ENCODE measurements around the gene ATP6V1G1. TPM values are rescaled to one million over a fixed set of nuclear protein-coding genes. Genes with fewer than 3 reads are reported as not detected.

The ATP6V1G1 gene
- total RNA-seq, 1 experiment from 2014 or later: 87.1 TPM

GRCh38 chr9:114590328-114590727, 2.8 kb downstream of the ATP6V1G1 start:
- peaks cover 37% of the 10 kb centered on the region for H3K4me1 Mint-ChIP-seq (ENCODE audit: insufficient read depth, unreplicated experiment)
- no peak for DNase-seq (ENCODE audit: unreplicated experiment)
- H3K27me3 Mint-ChIP-seq (ENCODE audit: insufficient read depth, unreplicated experiment): no peaks in the 10 kb centered on the region
- no TSS peak for BruUV-seq (replicated peaks)
- peaks cover 61% of the 10 kb centered on the region for H3K36me3 Mint-ChIP-seq (ENCODE audit: insufficient read depth, unreplicated experiment)
- no peaks in the 10 kb centered on the region for H3K9me3 Mint-ChIP-seq (ENCODE audit: unreplicated experiment)
- ChIA-PET POLR2A (interaction anchor here (0.8 to 3.2 kb wide), 4 partner anchors 10 to 63 kb away, joined by 3 to 27 read pairs (median 10); partner anchors contain the start of gene TMEM268), CTCF (interaction anchor here (0.6 to 0.9 kb wide), 3 partner anchors 12 to 72 kb away, joined by 3 to 6 read pairs (median 3); no protein-coding TSS in a partner anchor)
- no peak overlapping the region for H3K27ac Mint-ChIP-seq (ENCODE audit: low read depth, unreplicated experiment)
- H3K4me3 Mint-ChIP-seq (ENCODE audit: unreplicated experiment): no peak overlapping the region
- intact Hi-C loops (cut with micrococcal nuclease): no loop called here
- no peak for TF ChIP-seq CTCF (IDR thresholded peaks at IDR 0.05; ENCODE audit: unreplicated experiment)

- H3K36me3 Mint-ChIP-seq (ENCODE audit: insufficient read depth, unreplicated experiment): peaks cover 71% of the 10 kb centered on the region
- peak overlapping the region; percentile 56 for H3K4me3 Mint-ChIP-seq (ENCODE audit: unreplicated experiment)
- no peaks in the 10 kb centered on the region for H3K9me3 Mint-ChIP-seq (ENCODE audit: unreplicated experiment)
- no peaks in the 10 kb centered on the region for H3K27me3 Mint-ChIP-seq (ENCODE audit: insufficient read depth, unreplicated experiment)
- intact Hi-C loops (cut with micrococcal nuclease): no loop called here
- CTCF ChIA-PET: interaction anchor here (0.6 to 2.1 kb wide), 11 partner anchors 9 to 196 kb away, joined by 3 to 7 read pairs (median 3); no protein-coding TSS in a partner anchor
- DNase-seq (ENCODE audit: unreplicated experiment): no peak
- no TSS peak for BruUV-seq (replicated peaks)
- TF ChIP-seq CTCF (IDR thresholded peaks at IDR 0.05; ENCODE audit: unreplicated experiment): no peak
- POLR2A ChIA-PET: interaction anchor here (0.7 to 2.7 kb wide), 8 partner anchors 8 to 104 kb away, joined by 3 to 15 read pairs (median 5); partner anchors contain the start of gene TMEM268
- peak overlapping the region; percentile 88 for H3K27ac Mint-ChIP-seq (ENCODE audit: low read depth, unreplicated experiment)
- peaks cover 37% of the 10 kb centered on the region for H3K4me1 Mint-ChIP-seq (ENCODE audit: insufficient read depth, unreplicated experiment)
Measured at GRCh38 chr9:114591291-114591787, 3.8 kb downstream of the ATP6V1G1 start.

- Mint-ChIP-seq H3K4me3 (ENCODE audit: unreplicated experiment) (peak overlapping the region; percentile 56), H3K27me3 (ENCODE audit: insufficient read depth, unreplicated experiment) (no peaks in the 10 kb centered on the region), H3K27ac (ENCODE audit: low read depth, unreplicated experiment) (peak overlapping the region; percentile 88), H3K9me3 (ENCODE audit: unreplicated experiment) (no peaks in the 10 kb centered on the region), H3K4me1 (ENCODE audit: insufficient read depth, unreplicated experiment) (peaks cover 35% of the 10 kb centered on the region), H3K36me3 (ENCODE audit: insufficient read depth, unreplicated experiment) (peaks cover 76% of the 10 kb centered on the region)
- intact Hi-C loops (cut with micrococcal nuclease): loop anchor here (2.0 kb wide), 1 partner anchor 61 kb away; no protein-coding TSS in a partner anchor
- no TSS peak for BruUV-seq (replicated peaks)
- CTCF ChIA-PET: interaction anchor here (0.7 to 2.1 kb wide), 10 partner anchors 8 to 186 kb away, joined by 3 to 7 read pairs (median 4); no protein-coding TSS in a partner anchor
- no peak for TF ChIP-seq CTCF (IDR thresholded peaks at IDR 0.05; ENCODE audit: unreplicated experiment)
- no peak for DNase-seq (ENCODE audit: unreplicated experiment)
- POLR2A ChIA-PET: interaction anchor here (0.7 to 2.7 kb wide), 7 partner anchors 8 to 104 kb away, joined by 3 to 15 read pairs (median 5); partner anchors contain the start of gene TMEM268
Measured at GRCh38 chr9:114591849-114592248, 4.3 kb downstream of the ATP6V1G1 start.

GRCh38 chr9:114592356-114592755, 4.8 kb downstream of the ATP6V1G1 start:
- intact Hi-C loops (cut with micrococcal nuclease): loop anchor here (2.0 kb wide), 1 partner anchor 60 kb away; no protein-coding TSS in a partner anchor
- Mint-ChIP-seq H3K9me3 (ENCODE audit: unreplicated experiment) (no peaks in the 10 kb centered on the region), H3K36me3 (ENCODE audit: insufficient read depth, unreplicated experiment) (peaks cover 81% of the 10 kb centered on the region), H3K4me3 (ENCODE audit: unreplicated experiment) (peak overlapping the region; percentile 56), H3K27me3 (ENCODE audit: insufficient read depth, unreplicated experiment) (no peaks in the 10 kb centered on the region), H3K4me1 (ENCODE audit: insufficient read depth, unreplicated experiment) (peaks cover 30% of the 10 kb centered on the region), H3K27ac (ENCODE audit: low read depth, unreplicated experiment) (peak overlapping the region; percentile 88)
- TF ChIP-seq CTCF (IDR thresholded peaks at IDR 0.05; ENCODE audit: unreplicated experiment): no peak
- ChIA-PET CTCF (interaction anchor here (1.0 to 2.1 kb wide), 10 partner anchors 12 to 319 kb away, joined by 3 to 6 read pairs (median 4); no protein-coding TSS in a partner anchor), POLR2A (interaction anchor here (0.9 to 2.7 kb wide), 4 partner anchors 7 to 61 kb away, joined by 3 to 15 read pairs (median 10); partner anchors contain the start of gene TMEM268)
- no peak for DNase-seq (ENCODE audit: unreplicated experiment)
- no TSS peak for BruUV-seq (replicated peaks)
